Measurements from ENCODE around the gene SMIM5.
"Not testable (repeated sequence)": the region's sequence is repeated elsewhere in the genome, so short reads cannot be mapped to it uniquely, and the experiment has no call there.

SMIM5 gene

DNA sequence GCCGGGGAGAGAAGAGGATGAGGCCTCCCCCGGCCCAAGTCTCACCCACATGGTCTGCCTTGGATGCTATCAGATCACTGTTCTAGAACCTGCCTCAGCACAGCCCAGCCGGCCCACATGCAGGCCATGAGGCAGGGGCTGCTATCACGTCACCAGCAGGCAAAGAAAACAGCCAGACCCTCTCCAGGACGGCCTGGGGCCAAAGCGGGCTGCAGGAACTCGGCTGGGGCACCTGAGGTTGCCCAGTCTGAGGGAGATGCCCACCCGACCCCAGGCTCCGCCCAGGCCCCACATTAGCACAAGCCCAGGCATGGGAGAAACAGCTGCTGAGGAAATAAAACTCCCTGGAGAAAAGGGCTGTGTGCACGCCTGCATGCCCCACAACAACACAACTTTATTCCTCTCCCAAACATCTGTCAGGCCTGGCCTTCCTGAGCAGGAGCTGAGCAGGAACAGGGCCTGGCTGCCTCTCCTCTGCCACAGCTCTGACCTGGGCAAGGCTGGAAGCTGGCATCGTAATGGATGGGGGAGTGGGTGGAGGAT, 6.7 kb upstream of the SMIM5 start:
- DNase-seq, result no peak

DNA sequence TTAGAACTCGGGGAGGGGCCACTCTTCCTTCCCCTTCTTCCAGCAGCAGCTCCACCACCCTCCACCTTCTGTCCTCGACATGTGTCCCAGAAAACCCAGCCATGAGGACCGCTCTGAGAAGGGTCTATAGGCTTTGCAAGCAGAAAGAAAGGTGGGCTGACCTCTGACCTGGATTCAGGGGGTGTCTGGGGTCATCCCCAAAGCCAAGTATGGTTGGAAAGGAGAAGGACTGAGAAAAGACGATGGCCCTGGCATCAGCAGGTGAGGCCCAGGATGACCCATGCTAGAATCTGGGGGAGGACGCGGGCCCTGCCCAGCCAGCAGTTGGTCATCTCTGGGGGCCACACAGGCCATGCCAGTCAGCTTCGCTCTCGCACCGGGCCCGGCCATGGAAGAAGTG, 6.1 kb upstream of the SMIM5 start:
- no peak for DNase-seq

DNA sequence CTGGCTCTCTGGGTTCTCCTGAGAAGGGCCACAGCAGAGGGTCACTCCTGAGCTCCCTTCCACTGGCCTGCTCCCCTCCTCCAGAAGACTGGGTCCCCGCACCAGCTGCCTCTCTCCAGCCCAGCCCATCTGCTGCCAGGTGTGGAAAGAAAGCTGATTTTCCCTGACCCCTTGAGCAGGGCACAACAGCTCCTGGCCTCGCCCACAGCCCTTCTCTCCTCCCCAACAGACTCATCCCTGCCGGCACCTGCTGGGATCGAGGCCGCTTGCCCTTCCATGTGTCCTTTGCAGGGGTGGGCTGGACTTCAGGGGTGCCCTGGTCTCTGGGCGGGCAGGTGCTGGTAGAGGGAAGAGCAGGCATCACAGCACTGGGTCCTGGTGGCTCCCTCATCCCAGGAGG, 4.8 kb upstream of the SMIM5 start:
- no peak for DNase-seq

- DNase-seq, result no peak
Observed at GRCh38 chr17:75629157-75629556, 4.1 kb upstream of the SMIM5 start.

GRCh38 chr17:75630071-75630917, 2.9 kb upstream of the SMIM5 start:
- no peak for DNase-seq

GRCh38 chr17:75631353-75631752, 1.9 kb upstream of the SMIM5 start:
- no peak for DNase-seq

DNA sequence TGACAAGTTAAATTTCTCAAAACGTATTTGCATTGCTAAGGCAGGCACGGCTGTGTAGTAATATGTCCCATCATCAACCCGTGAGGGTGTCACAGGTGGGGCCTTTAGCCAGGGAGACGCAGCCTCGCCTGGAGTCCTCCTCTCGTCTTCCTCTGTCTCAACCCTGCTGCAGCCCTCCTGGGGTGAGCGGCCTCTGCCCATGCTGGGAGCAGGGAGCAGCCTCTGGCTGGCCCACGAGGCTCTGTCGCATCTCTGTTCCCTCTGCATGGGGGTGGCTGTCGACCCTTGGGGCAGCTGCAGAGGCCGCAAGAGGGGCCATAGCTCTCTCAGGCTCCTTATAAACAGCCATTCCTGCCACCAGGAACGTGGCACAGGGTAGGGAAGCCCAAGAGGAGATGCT, 806 bp upstream of the SMIM5 start:
- DNase-seq, result no peak

DNA sequence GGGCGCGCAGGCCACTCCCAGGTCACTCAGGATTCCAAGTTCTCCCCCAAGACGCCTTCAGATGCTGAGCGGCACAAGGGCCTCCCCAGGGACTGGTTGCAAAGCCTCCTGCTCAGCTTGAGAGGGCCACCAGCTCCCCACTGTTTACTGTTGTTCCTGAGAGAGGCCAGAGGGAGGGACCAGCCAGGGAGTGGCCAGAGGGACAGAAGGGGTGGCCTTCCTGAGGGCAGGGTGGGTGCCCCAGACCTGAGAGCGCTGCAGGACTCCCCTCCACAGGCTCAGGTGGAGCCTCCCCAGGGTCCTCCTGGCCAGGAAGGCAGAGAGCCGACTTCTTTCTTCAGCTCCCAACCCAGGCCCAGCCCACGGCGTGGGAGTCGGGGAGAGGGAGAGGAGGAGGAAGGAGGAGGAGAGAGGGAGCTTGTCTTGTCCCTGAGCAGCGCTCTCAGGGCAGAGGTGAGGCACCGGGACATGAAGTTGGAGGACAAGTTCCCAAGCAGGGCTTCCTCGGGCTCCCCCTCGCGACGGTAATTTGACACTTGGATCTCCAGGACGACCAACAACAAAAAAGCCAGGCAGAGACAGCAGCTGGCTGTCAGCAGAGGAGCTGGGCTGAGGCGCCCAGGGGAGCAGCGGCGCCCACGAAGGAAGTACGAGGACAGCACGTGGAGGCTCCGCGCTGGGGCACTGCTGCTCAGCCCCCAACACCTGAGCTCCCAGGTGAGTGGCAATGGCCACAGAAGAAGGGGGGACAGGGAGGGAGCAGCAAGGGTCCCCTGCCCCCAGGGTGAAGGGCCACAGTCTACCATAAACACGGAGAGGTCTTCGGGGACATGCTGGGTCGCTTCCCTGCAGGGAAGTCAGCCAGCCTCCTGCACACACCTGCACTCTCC, 497 bp downstream of the SMIM5 start:
- peak; percentile 43 to 51 for DNase-seq

GRCh38 chr17:75634376-75634740, 1.1 kb downstream of the SMIM5 start:
- DNase-seq, result no peak

DNA sequence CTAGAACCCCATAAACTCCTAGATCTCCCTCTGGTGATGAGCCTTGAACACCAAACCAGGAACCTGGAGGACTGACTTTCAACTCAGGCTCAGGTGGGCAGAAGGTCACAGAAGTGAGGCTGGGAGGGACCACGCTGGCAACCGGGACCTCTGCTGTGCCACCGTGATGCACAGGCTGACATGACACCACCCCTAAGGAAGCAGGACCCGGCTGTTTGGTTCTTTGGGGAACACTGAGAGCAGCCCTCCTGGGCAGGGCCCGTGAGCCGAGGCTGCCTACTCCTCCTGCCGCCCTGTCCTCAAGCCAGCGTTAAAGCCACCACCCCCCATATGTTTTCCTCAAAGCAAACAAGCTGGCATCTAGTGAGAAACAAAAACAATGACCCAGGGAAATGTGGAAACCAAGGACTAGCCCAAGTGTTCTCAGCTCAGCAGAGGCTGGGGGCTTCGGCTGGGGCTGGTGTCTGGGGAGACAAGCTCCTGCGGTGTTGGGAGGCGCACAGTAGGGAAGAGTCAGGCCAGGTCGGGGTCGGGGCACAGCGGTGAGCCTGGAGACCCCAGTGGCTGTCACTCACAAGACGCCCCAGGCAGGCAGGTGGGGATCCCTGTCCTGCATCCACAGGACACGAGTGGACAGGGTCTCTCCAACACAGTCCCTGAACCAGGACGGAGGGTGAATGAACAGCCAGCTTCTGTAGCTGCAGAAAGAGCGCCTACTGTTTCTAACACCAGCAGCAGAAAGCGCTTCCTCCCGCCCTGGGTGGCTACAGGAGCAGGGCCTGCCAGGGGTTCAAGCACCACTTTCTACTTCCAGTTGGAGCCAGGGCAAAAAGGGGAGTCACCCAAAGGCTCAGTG, 1.7 kb downstream of the SMIM5 start:
- DNase-seq, result no peak

DNA sequence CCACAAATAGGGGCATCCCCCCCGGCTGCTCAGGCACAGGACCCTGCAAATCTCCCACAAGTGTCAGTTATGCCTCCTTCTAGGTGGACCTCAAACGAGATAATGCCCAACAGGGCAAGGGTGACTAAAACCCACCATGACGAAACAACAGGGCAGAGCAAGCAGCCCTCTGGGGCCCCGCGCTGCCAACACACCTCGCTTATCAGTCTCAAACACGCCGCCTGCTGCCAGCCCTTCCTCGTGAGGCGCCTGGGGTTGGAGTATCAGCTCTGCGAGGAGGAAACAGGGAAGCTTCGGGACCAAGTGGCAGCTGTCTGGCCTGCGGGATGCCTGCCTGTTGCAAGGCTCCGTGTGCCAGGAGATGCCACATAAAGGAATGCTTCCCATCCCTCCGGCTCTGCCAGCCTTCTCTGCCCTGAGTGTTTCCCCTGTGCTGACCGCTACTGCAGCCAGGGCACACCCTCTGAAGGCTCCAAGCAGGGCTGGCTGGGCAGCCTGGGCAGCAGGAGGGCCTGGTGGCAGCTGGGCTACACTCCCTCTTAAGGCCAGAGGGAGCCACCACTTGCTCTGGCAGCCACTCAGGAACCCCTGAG, 2.5 kb downstream of the SMIM5 start:
- DNase-seq, result no peak

DNA sequence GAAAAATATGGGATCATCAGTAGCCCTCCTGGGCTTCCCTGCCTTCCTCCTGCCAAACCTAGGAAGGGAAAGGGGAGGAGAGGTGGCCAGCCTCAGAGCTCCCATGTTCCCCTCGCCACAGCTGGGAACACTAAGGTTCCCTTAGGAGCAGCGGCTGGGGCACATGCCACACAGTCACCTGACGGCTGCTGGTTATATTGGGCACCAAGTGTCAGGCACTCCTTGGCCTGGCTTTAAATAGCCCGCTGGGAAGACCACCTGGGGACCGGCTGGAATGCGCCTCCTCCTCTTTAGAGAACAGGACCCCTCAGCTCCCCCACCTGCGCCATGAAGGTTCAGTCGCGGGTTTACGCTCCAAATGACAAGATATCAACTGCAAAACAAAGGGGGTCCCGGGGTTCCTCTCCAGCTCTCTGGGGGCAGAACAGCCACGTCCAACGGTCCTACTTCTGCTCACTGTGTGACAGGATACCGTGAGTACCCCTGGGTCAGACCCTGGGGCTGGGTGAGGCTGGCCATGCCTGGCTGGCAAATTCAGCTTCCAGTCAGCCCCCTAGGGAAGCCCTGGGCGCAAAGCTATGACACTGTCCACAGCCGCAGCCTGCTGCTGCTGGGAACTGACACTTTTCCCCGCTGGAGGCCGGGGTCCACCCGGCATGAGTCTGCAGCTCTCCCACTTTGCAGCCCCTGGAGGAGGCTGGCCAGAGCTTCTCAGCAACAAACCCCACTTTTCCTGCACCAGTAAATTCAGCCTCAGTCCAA, 3.3 kb downstream of the SMIM5 start:
- no peak for DNase-seq

- no peak for DNase-seq
Observed at GRCh38 chr17:75637143-75637538, 3.9 kb downstream of the SMIM5 start.

DNA sequence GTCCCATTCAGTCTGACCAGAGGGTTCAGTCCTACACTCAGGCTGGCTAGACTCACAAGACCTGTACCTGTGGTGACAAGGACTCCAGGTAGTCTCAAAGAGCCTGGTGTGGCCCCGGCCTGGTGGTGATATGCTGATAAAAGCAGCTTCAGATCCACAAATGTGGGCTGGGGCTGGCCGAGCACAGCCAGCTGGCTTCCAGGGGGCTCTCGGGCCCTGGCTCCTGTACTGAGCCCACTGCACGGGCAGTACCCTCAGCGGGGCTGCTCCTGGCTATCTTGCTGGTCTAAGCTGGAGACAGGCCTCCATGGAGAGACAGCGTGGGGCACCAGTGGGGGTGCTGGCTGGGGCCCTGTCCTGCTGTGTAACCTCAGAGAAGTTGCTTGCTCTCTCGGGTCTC, 4.3 kb downstream of the SMIM5 start:
- DNase-seq, result no peak

GRCh38 chr17:75638039-75638438, 4.8 kb downstream of the SMIM5 start:
- DNase-seq, result not testable (repeated sequence)

DNA sequence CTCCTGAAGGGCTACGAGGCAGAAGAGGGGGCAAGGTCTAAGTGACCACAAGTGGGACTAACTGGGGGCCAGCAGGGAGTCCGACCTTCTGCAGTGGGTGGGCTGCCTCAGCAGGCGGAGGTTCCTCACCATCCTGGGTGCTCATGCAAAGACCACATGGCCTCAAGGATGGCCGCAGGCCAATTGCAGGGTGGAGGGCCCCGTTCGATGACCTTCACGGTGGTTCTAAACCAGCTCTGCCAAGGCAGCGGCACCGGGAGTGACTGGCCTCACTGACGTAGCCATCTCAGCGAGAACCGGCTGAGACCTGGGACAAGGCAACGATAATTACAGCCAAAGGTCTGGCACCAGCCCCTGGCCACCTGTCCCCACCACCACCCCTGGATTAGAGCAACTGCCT, 5.7 kb downstream of the SMIM5 start:
- DNase-seq, result no peak

DNA sequence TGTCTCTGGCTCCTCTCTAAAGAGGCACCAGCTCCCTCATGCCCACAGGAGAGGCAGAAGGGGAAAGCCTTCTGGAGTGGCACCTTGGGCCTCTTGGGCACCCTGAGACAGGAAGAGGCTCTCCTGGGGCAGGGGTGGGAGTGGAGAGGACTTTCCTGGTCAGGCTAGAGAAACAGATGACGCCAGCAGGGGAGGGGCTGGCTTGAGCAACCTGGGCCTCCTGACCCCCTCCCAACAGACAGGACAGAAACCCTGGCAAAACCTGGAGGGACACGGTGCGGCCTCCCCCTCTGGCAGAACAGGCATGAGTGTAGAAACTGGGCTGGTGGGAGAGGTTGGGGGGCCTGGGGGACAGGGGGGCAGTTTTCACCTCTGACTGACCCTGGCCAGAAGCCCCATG, 6.1 kb downstream of the SMIM5 start:
- DNase-seq, result no peak

DNA sequence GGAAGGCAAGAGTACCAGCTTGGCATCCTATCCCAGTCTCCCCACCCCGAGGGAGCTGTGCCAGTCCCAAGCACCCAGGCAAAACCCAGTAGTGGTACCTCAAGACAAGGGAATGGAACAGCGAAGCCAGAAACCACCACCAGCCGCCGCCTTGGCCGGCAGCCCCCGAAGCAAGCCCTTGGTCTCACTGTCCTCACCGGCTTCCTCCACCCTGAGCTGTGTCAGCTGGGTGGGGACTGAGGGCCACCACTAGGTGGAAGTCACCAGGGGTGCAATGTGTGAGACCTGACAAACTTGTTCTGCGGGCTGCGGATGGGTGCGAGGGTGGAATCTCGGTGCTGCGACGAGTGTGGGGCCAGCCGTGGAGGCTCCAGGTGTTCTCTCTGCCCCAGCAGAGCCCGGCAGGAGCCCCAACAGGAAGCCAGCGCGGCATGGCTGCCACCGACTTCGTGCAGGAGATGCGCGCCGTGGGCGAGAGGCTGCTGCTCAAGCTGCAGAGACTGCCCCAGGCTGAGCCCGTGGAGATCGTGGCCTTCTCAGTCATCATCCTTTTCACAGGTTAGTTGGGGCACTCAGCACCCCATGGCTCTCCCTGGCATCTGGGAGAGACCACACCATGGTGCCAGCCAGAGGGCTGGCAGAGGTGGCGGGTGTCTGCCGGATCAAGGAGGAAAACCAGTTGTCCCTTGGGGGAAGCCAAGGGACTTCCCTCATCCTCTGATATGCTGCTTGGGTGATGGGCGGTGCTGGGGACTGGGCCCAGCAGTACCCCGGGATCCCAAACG, 6.7 kb downstream of the SMIM5 start:
- no peak for DNase-seq

- DNase-seq, result no peak
Observed at GRCh38 chr17:75640556-75641119, 7.4 kb downstream of the SMIM5 start.

DNA sequence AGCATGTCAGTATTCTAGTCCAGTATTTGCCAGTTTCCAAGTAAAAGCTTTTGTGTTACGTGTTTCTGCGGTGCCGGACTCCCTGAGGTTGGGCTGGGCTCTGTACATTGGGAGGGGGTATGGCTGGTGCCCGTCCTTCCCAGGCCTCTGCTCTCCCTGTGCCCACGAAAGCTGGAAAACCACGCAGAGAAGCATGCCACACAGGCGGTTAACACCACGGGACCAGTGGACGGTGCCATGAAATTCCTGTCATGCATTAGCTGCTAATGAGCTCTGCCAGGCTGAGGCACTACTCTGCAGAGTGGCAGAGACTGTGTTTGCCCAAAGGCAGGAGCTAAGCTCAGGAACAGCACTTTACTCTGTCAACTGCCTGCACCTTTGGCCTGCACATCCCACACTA, 8.1 kb downstream of the SMIM5 start:
- no peak for DNase-seq

Data from stimulated activated CD4-positive, alpha-beta T cell treated with anti-CD3 and anti-CD28 coated beads, Interleukin-4, amount 100 ng/mL, for 4 hours (primary cell).